ENCODE results near the gene HSDL2.

Gene HSDL2

GRCh38 chr9:112377087-112377486 lies 2.8 kb upstream of the HSDL2 start:
- no peaks in the 10 kb centered on the region for H3K27me3 ChIP-seq (replicated peaks)
- H3K4me3 ChIP-seq (ENCODE audit: low read depth, low read length), result no peak overlapping the region
- in situ Hi-C loops (cut with HindIII; ENCODE audit: low pct_ligation_motif_present, low sequenced_read_pairs), result no loop called here
- no peaks in the 10 kb centered on the region for H3K36me3 ChIP-seq (replicated peaks)
- no peak for DNase-seq
- no peak overlapping the region for H3K27ac ChIP-seq
- TF ChIP-seq CTCF (IDR thresholded peaks at IDR 0.05; ENCODE audit: low read depth, low read length, missing control alignments), result no peak

- TF ChIP-seq CTCF (IDR thresholded peaks at IDR 0.05; ENCODE audit: low read depth, low read length, missing control alignments), result no peak
- in situ Hi-C loops (cut with HindIII; ENCODE audit: low pct_ligation_motif_present, low sequenced_read_pairs), result no loop called here
- no peak overlapping the region for H3K4me3 ChIP-seq (ENCODE audit: low read depth, low read length)
- H3K36me3 ChIP-seq (replicated peaks), result no peaks in the 10 kb centered on the region
- no peaks in the 10 kb centered on the region for H3K27me3 ChIP-seq (replicated peaks)
- no peak overlapping the region for H3K27ac ChIP-seq
- no peak for DNase-seq
Observed at GRCh38 chr9:112377684-112378327, 2.1 kb upstream of the HSDL2 start.

GRCh38 chr9:112378328-112379176 lies 1.4 kb upstream of the HSDL2 start:
- DNase-seq, result peak; percentile 27

GRCh38 chr9:112379177-112380101 lies 469 bp upstream of the HSDL2 start:
- Histone ChIP-seq H3K4me3 (ENCODE audit: low read depth, low read length) (peak overlapping the region; percentile 89), H3K36me3 (replicated peaks) (no peaks in the 10 kb centered on the region), H3K27ac (peak overlapping the region; percentile 95), H3K27me3 (replicated peaks) (no peaks in the 10 kb centered on the region)
- in situ Hi-C loops (cut with HindIII; ENCODE audit: low pct_ligation_motif_present, low sequenced_read_pairs), result no loop called here
- peak; percentile 5 for TF ChIP-seq CTCF (IDR thresholded peaks at IDR 0.05; ENCODE audit: low read depth, low read length, missing control alignments)
- DNase-seq, result peak; percentile 99

More at GRCh38 chr9:112378328-112379176, 1.4 kb upstream of the HSDL2 start:
- Histone ChIP-seq H3K36me3 (replicated peaks) (no peaks in the 10 kb centered on the region), H3K4me3 (ENCODE audit: low read depth, low read length) (peak overlapping the region; percentile 89), H3K27me3 (replicated peaks) (no peaks in the 10 kb centered on the region), H3K27ac (peak overlapping the region; percentile 95)
- in situ Hi-C loops (cut with HindIII; ENCODE audit: low pct_ligation_motif_present, low sequenced_read_pairs), result no loop called here
- TF ChIP-seq CTCF (IDR thresholded peaks at IDR 0.05; ENCODE audit: low read depth, low read length, missing control alignments), result no peak

GRCh38 chr9:112380825-112381221 lies 915 bp downstream of the HSDL2 start:
- TF ChIP-seq CTCF (IDR thresholded peaks at IDR 0.05; ENCODE audit: low read depth, low read length, missing control alignments), result no peak
- Histone ChIP-seq H3K4me3 (ENCODE audit: low read depth, low read length) (peak overlapping the region; percentile 89), H3K27ac (peak overlapping the region; percentile 95), H3K36me3 (replicated peaks) (no peaks in the 10 kb centered on the region), H3K27me3 (replicated peaks) (no peaks in the 10 kb centered on the region)
- in situ Hi-C loops (cut with HindIII; ENCODE audit: low pct_ligation_motif_present, low sequenced_read_pairs), result no loop called here
- DNase-seq, result peak; percentile 29

Measured in brain microvascular endothelial cell (primary cell).